NT2/D1 (cell line): ENCODE results near the gene DOCK9.

ENCODE experiments used
- SUZ12 ChIP-seq: IDR thresholded peaks from 2 replicates; pipeline ENCODE4 v1.6.1; 2011; ENCODE audit not compliant: insufficient read length, insufficient read depth; ENCODE audit errors: extremely low read depth
- YY1 ChIP-seq: IDR thresholded peaks from 2 replicates; pipeline ENCODE4 v1.6.1; 2011; ENCODE audit not compliant: insufficient read length, insufficient read depth
- ZNF274 ChIP-seq: IDR thresholded peaks from 2 replicates; pipeline ENCODE4 v1.6.1; 2011; ENCODE audit warnings: mild to moderate bottlenecking, low read depth, low read length

DNA sequence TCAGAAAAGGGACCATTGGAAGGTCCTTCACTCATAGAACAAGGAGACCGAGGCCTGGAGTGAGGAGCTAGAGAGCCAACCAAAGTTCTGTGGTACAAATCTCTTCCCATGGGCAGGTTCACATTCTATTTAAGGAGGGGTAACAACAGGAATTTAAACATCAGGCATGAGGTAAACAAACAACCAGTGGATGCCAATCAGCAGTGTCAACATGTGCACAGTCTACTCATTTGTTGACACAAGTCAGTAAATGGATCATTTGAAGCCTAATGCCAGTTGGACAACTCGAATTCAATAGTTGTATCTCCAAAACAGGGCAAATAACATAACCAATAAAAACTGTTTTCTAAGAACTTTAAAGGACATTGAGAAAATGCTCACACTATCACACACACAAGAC lies 6.3 kb upstream of the DOCK9 start:
- no peak for TF ChIP-seq ZNF274
- no peak for TF ChIP-seq YY1
- TF ChIP-seq SUZ12 = no peak
